Measurements from ENCODE around the gene RPS19. TPM values are rescaled to one million over a fixed set of nuclear protein-coding genes. Genes with fewer than 3 reads are reported as not detected.

RPS19 gene
- total and polyA plus RNA-seq, 10 of the 15 experiments (the other 5 are each of a cell fraction or from before 2014, with no cell fraction given): 2,615 to 5,578 (median 4,127) TPM

DNA sequence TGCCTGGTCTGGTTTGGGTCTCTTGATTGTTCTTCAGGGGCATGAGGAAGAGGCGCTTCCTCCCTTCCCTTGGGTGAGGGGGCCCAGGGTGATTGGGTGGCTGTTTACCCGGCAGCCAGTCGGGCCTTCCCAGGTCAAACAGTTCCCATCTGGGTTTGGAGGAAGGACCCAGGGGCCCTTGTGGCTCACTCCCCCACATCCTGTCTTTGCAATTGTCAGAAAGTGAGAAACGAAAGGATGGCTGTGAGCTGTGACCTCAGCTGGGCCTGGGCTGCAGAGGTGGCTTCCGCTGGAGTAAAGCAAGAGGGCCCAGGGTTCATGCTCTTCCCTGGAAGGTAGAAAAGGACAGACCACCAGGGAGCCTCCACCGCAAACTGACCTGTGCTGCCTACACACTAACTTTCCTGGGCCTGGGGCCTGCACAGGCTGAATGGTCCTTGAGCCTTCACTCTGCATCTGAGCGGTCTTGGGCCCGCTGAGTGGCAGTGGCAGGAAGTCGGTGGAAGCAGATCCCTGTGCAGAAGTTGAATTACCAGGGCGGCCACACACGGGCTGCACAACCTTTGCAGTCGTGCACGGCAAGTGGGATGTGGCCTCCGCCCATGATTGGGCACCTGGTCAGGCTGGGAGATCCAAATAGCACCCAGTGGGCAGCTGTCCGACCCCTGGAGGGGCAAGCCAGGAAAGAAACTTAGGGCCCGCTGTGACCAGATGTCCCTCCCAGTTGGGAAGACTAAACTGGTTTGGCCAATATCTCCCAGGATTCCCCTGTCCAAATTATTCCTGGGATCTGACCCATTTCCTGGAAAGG is 11.7 kb downstream of the RPS19 start (continued):
- TF ChIP-seq, protein P1, sequence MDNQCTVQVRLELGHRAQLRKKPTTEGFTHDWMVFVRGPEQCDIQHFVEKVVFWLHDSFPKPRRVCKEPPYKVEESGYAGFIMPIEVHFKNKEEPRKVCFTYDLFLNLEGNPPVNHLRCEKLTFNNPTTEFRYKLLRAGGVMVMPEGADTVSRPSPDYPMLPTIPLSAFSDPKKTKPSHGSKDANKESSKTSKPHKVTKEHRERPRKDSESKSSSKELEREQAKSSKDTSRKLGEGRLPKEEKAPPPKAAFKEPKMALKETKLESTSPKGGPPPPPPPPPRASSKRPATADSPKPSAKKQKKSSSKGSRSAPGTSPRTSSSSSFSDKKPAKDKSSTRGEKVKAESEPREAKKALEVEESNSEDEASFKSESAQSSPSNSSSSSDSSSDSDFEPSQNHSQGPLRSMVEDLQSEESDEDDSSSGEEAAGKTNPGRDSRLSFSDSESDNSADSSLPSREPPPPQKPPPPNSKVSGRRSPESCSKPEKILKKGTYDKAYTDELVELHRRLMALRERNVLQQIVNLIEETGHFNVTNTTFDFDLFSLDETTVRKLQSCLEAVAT (IDR thresholded peaks at IDR 0.05): no peak
- TF ChIP-seq SMC3 (IDR thresholded peaks at IDR 0.05; ENCODE audit: borderline replicate concordance, low read length): 0 out of 2 replicates have a peak, but pooled peaks have one; percentile 21
- no peak for TF ChIP-seq BRCA1 (IDR thresholded peaks at IDR 0.05; ENCODE audit: low read depth, low read length)
- TF ChIP-seq, protein P2, sequence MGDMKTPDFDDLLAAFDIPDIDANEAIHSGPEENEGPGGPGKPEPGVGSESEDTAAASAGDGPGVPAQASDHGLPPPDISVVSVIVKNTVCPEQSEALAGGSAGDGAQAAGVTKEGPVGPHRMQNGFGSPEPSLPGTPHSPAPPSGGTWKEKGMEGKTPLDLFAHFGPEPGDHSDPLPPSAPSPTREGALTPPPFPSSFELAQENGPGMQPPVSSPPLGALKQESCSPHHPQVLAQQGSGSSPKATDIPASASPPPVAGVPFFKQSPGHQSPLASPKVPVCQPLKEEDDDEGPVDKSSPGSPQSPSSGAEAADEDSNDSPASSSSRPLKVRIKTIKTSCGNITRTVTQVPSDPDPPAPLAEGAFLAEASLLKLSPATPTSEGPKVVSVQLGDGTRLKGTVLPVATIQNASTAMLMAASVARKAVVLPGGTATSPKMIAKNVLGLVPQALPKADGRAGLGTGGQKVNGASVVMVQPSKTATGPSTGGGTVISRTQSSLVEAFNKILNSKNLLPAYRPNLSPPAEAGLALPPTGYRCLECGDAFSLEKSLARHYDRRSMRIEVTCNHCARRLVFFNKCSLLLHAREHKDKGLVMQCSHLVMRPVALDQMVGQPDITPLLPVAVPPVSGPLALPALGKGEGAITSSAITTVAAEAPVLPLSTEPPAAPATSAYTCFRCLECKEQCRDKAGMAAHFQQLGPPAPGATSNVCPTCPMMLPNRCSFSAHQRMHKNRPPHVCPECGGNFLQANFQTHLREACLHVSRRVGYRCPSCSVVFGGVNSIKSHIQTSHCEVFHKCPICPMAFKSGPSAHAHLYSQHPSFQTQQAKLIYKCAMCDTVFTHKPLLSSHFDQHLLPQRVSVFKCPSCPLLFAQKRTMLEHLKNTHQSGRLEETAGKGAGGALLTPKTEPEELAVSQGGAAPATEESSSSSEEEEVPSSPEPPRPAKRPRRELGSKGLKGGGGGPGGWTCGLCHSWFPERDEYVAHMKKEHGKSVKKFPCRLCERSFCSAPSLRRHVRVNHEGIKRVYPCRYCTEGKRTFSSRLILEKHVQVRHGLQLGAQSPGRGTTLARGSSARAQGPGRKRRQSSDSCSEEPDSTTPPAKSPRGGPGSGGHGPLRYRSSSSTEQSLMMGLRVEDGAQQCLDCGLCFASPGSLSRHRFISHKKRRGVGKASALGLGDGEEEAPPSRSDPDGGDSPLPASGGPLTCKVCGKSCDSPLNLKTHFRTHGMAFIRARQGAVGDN (IDR thresholded peaks at IDR 0.05): peak; percentile 98
- peak; percentile 38; the same call in 1 of the 2 replicates for TF ChIP-seq MXI1 (IDR thresholded peaks at IDR 0.05; ENCODE audit: low read depth, low read length)
- TF ChIP-seq, protein P3, sequence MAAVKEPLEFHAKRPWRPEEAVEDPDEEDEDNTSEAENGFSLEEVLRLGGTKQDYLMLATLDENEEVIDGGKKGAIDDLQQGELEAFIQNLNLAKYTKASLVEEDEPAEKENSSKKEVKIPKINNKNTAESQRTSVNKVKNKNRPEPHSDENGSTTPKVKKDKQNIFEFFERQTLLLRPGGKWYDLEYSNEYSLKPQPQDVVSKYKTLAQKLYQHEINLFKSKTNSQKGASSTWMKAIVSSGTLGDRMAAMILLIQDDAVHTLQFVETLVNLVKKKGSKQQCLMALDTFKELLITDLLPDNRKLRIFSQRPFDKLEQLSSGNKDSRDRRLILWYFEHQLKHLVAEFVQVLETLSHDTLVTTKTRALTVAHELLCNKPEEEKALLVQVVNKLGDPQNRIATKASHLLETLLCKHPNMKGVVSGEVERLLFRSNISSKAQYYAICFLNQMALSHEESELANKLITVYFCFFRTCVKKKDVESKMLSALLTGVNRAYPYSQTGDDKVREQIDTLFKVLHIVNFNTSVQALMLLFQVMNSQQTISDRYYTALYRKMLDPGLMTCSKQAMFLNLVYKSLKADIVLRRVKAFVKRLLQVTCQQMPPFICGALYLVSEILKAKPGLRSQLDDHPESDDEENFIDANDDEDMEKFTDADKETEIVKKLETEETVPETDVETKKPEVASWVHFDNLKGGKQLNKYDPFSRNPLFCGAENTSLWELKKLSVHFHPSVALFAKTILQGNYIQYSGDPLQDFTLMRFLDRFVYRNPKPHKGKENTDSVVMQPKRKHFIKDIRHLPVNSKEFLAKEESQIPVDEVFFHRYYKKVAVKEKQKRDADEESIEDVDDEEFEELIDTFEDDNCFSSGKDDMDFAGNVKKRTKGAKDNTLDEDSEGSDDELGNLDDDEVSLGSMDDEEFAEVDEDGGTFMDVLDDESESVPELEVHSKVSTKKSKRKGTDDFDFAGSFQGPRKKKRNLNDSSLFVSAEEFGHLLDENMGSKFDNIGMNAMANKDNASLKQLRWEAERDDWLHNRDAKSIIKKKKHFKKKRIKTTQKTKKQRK (IDR thresholded peaks at IDR 0.05; ENCODE audit: low read depth, low read length): no peak
- no peak for TF ChIP-seq MYB (IDR thresholded peaks at IDR 0.05; ENCODE audit: borderline replicate concordance, low read depth, low read length)
- TF ChIP-seq ZNF207 (IDR thresholded peaks at IDR 0.05; ENCODE audit: borderline replicate concordance): no peak
- TF ChIP-seq, protein P4, sequence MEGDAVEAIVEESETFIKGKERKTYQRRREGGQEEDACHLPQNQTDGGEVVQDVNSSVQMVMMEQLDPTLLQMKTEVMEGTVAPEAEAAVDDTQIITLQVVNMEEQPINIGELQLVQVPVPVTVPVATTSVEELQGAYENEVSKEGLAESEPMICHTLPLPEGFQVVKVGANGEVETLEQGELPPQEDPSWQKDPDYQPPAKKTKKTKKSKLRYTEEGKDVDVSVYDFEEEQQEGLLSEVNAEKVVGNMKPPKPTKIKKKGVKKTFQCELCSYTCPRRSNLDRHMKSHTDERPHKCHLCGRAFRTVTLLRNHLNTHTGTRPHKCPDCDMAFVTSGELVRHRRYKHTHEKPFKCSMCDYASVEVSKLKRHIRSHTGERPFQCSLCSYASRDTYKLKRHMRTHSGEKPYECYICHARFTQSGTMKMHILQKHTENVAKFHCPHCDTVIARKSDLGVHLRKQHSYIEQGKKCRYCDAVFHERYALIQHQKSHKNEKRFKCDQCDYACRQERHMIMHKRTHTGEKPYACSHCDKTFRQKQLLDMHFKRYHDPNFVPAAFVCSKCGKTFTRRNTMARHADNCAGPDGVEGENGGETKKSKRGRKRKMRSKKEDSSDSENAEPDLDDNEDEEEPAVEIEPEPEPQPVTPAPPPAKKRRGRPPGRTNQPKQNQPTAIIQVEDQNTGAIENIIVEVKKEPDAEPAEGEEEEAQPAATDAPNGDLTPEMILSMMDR (IDR thresholded peaks at IDR 0.05 in 2 of 3, conservative IDR thresholded peaks at IDR 0.05 in 1 of 3; ENCODE audit: control insufficient read depth in 2 of 3, extremely low read depth in 1 of 3, insufficient read depth in 1 of 3, low read depth in 3 of 3, low read length in 3 of 3): no peak
- TF ChIP-seq BCL11A (IDR thresholded peaks at IDR 0.05; ENCODE audit: low read depth, low read length): peak; percentile 69; the same call in 1 of the 2 replicates
- TF ChIP-seq, protein P5, sequence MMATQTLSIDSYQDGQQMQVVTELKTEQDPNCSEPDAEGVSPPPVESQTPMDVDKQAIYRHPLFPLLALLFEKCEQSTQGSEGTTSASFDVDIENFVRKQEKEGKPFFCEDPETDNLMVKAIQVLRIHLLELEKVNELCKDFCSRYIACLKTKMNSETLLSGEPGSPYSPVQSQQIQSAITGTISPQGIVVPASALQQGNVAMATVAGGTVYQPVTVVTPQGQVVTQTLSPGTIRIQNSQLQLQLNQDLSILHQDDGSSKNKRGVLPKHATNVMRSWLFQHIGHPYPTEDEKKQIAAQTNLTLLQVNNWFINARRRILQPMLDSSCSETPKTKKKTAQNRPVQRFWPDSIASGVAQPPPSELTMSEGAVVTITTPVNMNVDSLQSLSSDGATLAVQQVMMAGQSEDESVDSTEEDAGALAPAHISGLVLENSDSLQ (IDR thresholded peaks at IDR 0.05): peak; percentile 75

All from GM12878 (cell line).